Left lung (tissue), 10 donors: ENCODE data around the gene RCAN3. TPM values are rescaled to one million over a fixed set of nuclear protein-coding genes. Genes with fewer than 3 reads are reported as not detected.

ENCODE experiments used
- ATAC-seq: fragments of 200-7000 bp; cut with Tn5 transposase; one replicate; pipeline ENCODE4 v1.9.1; 2020; ENCODE audit warnings: moderate library complexity
- DNase-seq, 4 donors: peaks; one replicate each; pipeline ENCODE4 v3.0.0-alpha.2; 2013 to 2020
- H3K27ac ChIP-seq, 2 donors: fragments of 200-600 bp; sonication (generic) in 1 of 2; one replicate each; pipeline versions ENCODE4 v1.5.0 to v1.8.0; 2020 to 2021
- H3K27me3 ChIP-seq, 2 donors: fragments of 200-600 bp; sonication (generic) in 1 of 2; one replicate each; pipeline versions ENCODE4 v1.5.0 to v1.8.0; 2020 to 2021
- H3K36me3 ChIP-seq, 2 donors: fragments of 200-600 bp; sonication (generic) in 1 of 2; one replicate each; pipeline versions ENCODE4 v1.5.0 to v1.8.0; 2020 to 2021
- H3K4me1 ChIP-seq, 2 donors: fragments of 200-600 bp; one replicate each; pipeline ENCODE4 v1.8.0; 2021
- H3K4me3 ChIP-seq, 2 donors: fragments of 200-600 bp; sonication (generic) in 1 of 2; one replicate each; pipeline versions ENCODE4 v1.5.0 to v1.8.0; 2020 to 2021; ENCODE audit warnings: mild to moderate bottlenecking in 1 of 2
- H3K9me3 ChIP-seq, 2 donors: fragments of 200-600 bp; sonication (generic) in 1 of 2; one replicate each; pipeline versions ENCODE4 v1.5.0 to v1.8.0; 2020 to 2021
- intact Hi-C, 2 donors: fragments of 100-400 bp; cut with DNase I; formaldehyde crosslinking; loops; one replicate each; pipeline versions ENCODE4 v1.11.2 to v1.14.2; 2022
- polyA plus RNA-seq, 6 donors: library from polyadenylated mRNA; unstranded; fragments of 120-200 nt; gene quantifications; one replicate each; pipeline ENCODE4 v1.2.1, GENCODE V29; 2013; ENCODE audit not compliant: insufficient read length in 6 of 6
- total RNA-seq, 2 donors: library from RNA; stranded (reverse); fragmentation: NEBNext Ultra II Directional; extraction: Animal tissue kit (Norgen Biotek cat#: 25700); gene quantifications; one replicate each; pipeline ENCODE4 v1.2.1, GENCODE V29; 2021
- TF ChIP-seq, protein P1 (sequence below), 2 donors: fragments of 200-600 bp; sonication (generic) in 1 of 2; IDR thresholded peaks; one replicate each; pipeline versions ENCODE4 v1.5.0 to v1.8.0; 2021; ENCODE audit warnings: antibody characterized with exemption in 2 of 2
- donor health status: DM: no; HTN: yes; CAD: no.
- donor health status: DM: no; HTN: no; CAD: no.

Gene RCAN3
- total and polyA plus RNA-seq, 8 donors, result 8.1 to 15.1 (median 10.9) TPM

DNA sequence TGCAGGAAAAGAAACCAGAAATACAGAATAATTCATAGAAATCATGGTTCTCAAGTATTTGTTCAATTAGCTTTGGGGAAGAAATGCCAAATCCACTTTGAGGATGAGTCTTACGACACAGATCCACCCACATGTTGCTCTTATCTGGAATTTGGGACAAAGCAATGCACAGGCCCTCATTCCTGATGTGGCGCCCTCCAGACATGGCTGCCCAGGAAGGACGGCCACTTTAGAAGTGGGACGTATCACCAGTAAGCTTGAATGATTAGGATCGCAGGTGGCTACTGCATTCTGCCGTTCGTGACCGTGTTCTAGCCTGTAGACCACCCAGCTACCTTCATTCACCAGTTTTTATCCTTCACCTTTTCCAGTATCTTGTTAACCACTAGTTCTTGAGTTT is 33.1 kb downstream of the RCAN3 start:
- peaks cover 0 to 9% of the 10 kb centered on the region in 2 donors for H3K36me3 ChIP-seq
- H3K27me3 ChIP-seq, result no peaks in the 10 kb centered on the region
- no peak overlapping the region for H3K27ac ChIP-seq
- intact Hi-C loops, result no loop called here
- no peaks in the 10 kb centered on the region for H3K9me3 ChIP-seq
- H3K4me1 ChIP-seq, result peaks cover 0 to 20% of the 10 kb centered on the region in 2 donors
- TF ChIP-seq, protein P1, sequence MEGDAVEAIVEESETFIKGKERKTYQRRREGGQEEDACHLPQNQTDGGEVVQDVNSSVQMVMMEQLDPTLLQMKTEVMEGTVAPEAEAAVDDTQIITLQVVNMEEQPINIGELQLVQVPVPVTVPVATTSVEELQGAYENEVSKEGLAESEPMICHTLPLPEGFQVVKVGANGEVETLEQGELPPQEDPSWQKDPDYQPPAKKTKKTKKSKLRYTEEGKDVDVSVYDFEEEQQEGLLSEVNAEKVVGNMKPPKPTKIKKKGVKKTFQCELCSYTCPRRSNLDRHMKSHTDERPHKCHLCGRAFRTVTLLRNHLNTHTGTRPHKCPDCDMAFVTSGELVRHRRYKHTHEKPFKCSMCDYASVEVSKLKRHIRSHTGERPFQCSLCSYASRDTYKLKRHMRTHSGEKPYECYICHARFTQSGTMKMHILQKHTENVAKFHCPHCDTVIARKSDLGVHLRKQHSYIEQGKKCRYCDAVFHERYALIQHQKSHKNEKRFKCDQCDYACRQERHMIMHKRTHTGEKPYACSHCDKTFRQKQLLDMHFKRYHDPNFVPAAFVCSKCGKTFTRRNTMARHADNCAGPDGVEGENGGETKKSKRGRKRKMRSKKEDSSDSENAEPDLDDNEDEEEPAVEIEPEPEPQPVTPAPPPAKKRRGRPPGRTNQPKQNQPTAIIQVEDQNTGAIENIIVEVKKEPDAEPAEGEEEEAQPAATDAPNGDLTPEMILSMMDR (IDR thresholded peaks at IDR 0.05), result no peak
- H3K4me3 ChIP-seq, result no peak overlapping the region
- DNase-seq, result no peak
- ATAC-seq, result no peak

DNA sequence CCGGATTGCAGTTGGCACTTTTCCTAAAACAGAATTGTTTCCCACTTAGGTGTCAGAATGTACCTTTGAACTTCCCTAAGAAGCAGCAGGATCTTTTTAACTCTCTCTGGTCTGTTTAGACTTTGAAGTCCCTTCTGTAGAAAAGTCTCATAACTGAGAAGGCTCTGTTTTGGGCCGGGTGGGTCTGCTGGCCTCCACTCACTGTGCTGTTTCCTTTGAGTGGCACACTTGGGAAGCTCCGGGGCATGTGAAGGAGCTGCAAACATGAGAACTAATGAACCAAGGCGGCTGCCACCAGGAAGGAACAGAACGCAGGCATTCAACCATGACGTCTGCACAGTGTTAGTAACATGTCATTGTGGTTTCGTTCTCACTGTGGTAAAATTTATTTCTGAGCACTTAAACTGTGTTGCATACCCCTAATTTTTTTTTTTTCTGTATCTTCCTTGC is 33.8 kb downstream of the RCAN3 start:
- peak; percentile 58 for ATAC-seq
- Histone ChIP-seq H3K36me3 (peaks cover 0 to 9% of the 10 kb centered on the region in 2 donors), H3K4me1 (peaks cover 0 to 25% of the 10 kb centered on the region in 2 donors), H3K4me3 (no peak overlapping the region), H3K27ac (no peak overlapping the region), H3K9me3 (no peaks in the 10 kb centered on the region), H3K27me3 (no peaks in the 10 kb centered on the region)
- intact Hi-C loops, result no loop called here
- TF ChIP-seq, protein P1 (IDR thresholded peaks at IDR 0.05), result no peak
- DNase-seq, result peak in 1 of 4 donors; percentile 28

DNA sequence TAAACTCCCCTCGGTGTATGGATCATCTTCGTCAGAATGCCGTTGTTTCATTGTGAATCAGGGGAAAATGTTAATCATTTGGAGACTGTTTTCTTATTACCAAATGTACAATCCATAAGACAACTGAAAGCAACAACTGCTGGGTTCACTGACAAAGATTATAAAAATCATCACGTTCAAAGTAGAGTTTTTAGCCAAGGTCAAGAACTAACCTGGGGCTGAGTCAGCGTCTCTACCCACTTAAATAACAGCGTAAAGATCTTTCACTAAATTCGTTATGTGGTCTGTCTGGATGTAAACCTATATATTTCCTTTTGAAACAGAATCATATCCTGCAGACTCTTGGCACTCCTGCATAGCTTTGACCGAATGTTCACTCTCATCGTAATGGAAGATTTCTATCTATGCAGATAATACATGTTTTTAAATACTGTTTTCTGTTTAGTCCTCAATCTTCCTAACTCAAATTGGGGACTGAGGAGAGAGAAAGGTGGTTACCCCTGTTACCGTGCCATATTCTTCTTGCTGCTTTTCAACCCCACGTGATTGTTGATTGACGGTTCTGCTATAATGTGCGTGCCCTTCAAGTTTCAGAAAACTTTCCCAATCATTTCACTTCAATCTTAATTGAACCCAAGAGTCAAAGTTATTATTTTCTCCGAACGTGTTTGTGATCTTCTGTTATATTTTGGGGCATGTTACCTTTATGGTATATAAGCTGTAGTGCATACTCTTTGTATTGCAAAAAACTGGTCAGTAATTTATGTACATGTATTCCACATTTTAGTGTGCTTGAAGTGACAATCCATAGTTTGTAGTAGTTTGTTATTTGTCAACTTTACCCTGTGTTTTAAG is 37.6 kb downstream of the RCAN3 start:
- intact Hi-C loops, result no loop called here
- no peaks in the 10 kb centered on the region for H3K9me3 ChIP-seq
- peaks cover 0 to 29% of the 10 kb centered on the region in 2 donors for H3K4me1 ChIP-seq
- no peak overlapping the region for H3K4me3 ChIP-seq
- no peak for DNase-seq
- peaks cover 0 to 7% of the 10 kb centered on the region in 2 donors for H3K36me3 ChIP-seq
- TF ChIP-seq, protein P1 (IDR thresholded peaks at IDR 0.05), result no peak
- H3K27ac ChIP-seq, result peak overlapping the region in 1 of 2 donors; percentile 66
- no peaks in the 10 kb centered on the region for H3K27me3 ChIP-seq
- ATAC-seq, result no peak

DNA sequence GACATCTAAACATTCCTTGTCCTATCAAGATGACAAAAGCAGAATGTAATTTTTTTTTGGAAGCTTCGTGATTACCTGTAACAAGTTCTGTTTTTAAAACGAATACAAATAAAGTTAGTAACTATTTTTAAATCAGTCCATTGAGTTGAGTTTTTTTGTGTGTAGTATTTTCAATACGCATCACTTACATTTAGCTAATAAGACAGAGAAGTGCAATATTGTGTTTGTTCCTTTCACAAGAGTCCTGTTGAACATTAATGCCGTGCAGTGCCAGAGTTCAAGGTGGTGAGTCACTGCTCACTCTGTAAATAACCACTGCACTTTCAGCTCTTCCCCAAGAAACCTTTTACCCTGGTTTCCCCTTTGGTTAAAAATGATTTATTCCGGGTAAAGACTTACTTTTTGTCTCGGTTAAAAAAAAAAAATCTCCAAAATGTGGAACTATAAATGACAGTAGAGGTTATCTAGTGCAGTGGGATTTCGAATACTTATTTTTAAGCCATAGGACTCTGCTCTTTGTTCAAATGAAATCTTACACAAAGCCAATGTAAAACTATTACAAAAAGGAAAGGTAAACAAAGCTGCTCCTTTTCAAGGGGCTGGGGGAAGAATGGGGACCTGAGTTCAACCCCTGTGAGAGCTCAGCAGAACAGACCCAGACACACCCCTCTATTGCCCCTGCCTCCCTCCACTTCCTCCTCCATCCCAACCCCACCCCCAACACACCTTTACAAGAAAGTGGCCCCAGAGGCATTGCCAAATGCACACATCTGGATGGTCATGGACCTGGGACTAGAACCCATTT is 38.5 kb downstream of the RCAN3 start:
- TF ChIP-seq, protein P1 (IDR thresholded peaks at IDR 0.05), result no peak
- Histone ChIP-seq H3K36me3 (no peaks in the 10 kb centered on the region), H3K4me3 (no peak overlapping the region), H3K4me1 (peaks cover 0 to 25% of the 10 kb centered on the region in 2 donors), H3K27me3 (no peaks in the 10 kb centered on the region), H3K9me3 (no peaks in the 10 kb centered on the region), H3K27ac (peak overlapping the region; percentile 63 to 66)
- DNase-seq (peak in 1 of 4 donors; percentile 49), ATAC-seq (peak; percentile 93)
- intact Hi-C loops, result no loop called here
